ENCODE data around the gene PPP1R12C. TPM values are rescaled to one million over a fixed set of nuclear protein-coding genes. Genes with fewer than 3 reads are reported as not detected.
A peak's percentile ranks its signal among the peaks of the same experiment; 100 is the strongest.
"Not testable (repeated sequence)": the region's sequence is repeated elsewhere in the genome, so short reads cannot be mapped to it uniquely, and the experiment has no call there.

The PPP1R12C gene
- total RNA-seq, 5 donors from 2014 or later (not counting 1 experiment from before 2014, with no cell fraction given) = 129 to 197 (median 173) TPM

- no peak overlapping the region for H3K27ac ChIP-seq (ENCODE audit: low read length)
- H3K36me3 Mint-ChIP-seq = peaks cover 14% of the 10 kb centered on the region
- WGBS (ENCODE audit: insufficient coverage) = 75% methylated on average over 1 of the region's 3 CpGs
- H3K4me1 Mint-ChIP-seq = peaks cover 15 to 23% (median 22%) of the 10 kb centered on the region in 3 donors
- H3K27me3 Mint-ChIP-seq = peaks cover 23 to 29% of the 10 kb centered on the region in 2 donors
- H3K9me3 ChIP-seq = no peaks in the 10 kb centered on the region
- DNase-seq = no peak
- H3K27ac Mint-ChIP-seq = peak overlapping the region in 1 of 2 donors; percentile 27
- no peaks in the 10 kb centered on the region for H3K9me3 Mint-ChIP-seq
- ATAC-seq (replicated peaks in 1 of 4) = no peak
- H3K27me3 ChIP-seq (replicated peaks in 1 of 2; ENCODE audit: control insufficient read depth in 2 of 2, extremely low read depth in 1 of 2, insufficient read depth in 2 of 2, low read length in 1 of 2) = peaks cover 0 to 34% of the 10 kb centered on the region in 2 experiments
- H3K36me3 ChIP-seq (ENCODE audit: control insufficient read depth in 2 of 2, extremely low read depth in 1 of 2, insufficient read depth in 1 of 2, low read length in 1 of 2) = peaks cover 3 to 8% of the 10 kb centered on the region in 2 donors
- peaks cover 0 to 20% of the 10 kb centered on the region in 2 experiments for H3K4me1 ChIP-seq (ENCODE audit: control insufficient read depth in 1 of 2, extremely low read depth in 1 of 2, insufficient read depth in 2 of 2, low read length in 2 of 2)
- peak overlapping the region in 1 of 2 donors; percentile 32 for H3K4me3 ChIP-seq (ENCODE audit: control insufficient read depth in 1 of 2, extremely low read depth in 1 of 2, low read length in 1 of 2)
- POLR2A ChIA-PET = interaction anchor here in 1 of 2 donors (1.0 kb wide), 1 partner anchor 615 kb away, joined by 3 read pairs; no protein-coding TSS in a partner anchor
- CTCF ChIA-PET = interaction anchor here in 1 of 2 donors (0.7 to 1.1 kb wide), 3 partner anchors 9 to 563 kb away, joined by 3 to 4 read pairs (median 4); no protein-coding TSS in a partner anchor
- peak overlapping the region; percentile 77 to 82 (median 80) for H3K4me3 Mint-ChIP-seq
Observed at GRCh38 chr19:55063492-55063843, 54.0 kb downstream of the PPP1R12C start.

GRCh38 chr19:55062735-55063491 lies 54.5 kb downstream of the PPP1R12C start, which contains the start of gene RDH13:
RDH13 (minus strand) TSS chr19:55063148; CDS start chr19:55063032, 116 bp downstream.
- peaks cover 15 to 26% (median 22%) of the 10 kb centered on the region in 3 donors for H3K4me1 Mint-ChIP-seq
- WGBS (ENCODE audit: insufficient coverage) = under 1% methylated on average over 59 of the region's 70 CpGs
- H3K36me3 Mint-ChIP-seq = peaks cover 17% of the 10 kb centered on the region
- ATAC-seq (replicated peaks in 1 of 4) (peak; percentile 98 to 99 (median 99)), DNase-seq (peak; percentile 90 to 100 (median 98))
- H3K4me3 Mint-ChIP-seq = peak within 1 kb of the TSS; percentile 77 to 82 (median 80)
- POLR2A ChIA-PET = interaction anchor here in 1 of 2 donors (1.0 kb wide), 1 partner anchor 614 kb away, joined by 3 read pairs; no protein-coding TSS in a partner anchor
- Histone ChIP-seq H3K27me3 (replicated peaks in 1 of 2; ENCODE audit: control insufficient read depth in 2 of 2, extremely low read depth in 1 of 2, insufficient read depth in 2 of 2, low read length in 1 of 2) (peaks cover 0 to 30% of the 10 kb centered on the region in 2 experiments), H3K4me1 (ENCODE audit: control insufficient read depth in 1 of 2, extremely low read depth in 1 of 2, insufficient read depth in 2 of 2, low read length in 2 of 2) (peaks cover 0 to 20% of the 10 kb centered on the region in 2 experiments), H3K4me3 (ENCODE audit: control insufficient read depth in 1 of 2, extremely low read depth in 1 of 2, low read length in 1 of 2) (peak within 1 kb of the TSS; percentile 53 to 62), H3K9me3 (no peaks in the 10 kb centered on the region), H3K36me3 (ENCODE audit: control insufficient read depth in 2 of 2, extremely low read depth in 1 of 2, insufficient read depth in 1 of 2, low read length in 1 of 2) (peaks cover 3 to 11% of the 10 kb centered on the region in 2 donors), H3K27ac (ENCODE audit: low read length) (no peak within 1 kb of the TSS)
- CTCF ChIA-PET = interaction anchor here (0.5 to 1.1 kb wide), 4 partner anchors 8 to 584 kb away, joined by 3 to 5 read pairs (median 4); no protein-coding TSS in a partner anchor
- no peaks in the 10 kb centered on the region for H3K9me3 Mint-ChIP-seq
- peaks cover 20 to 23% of the 10 kb centered on the region in 2 donors for H3K27me3 Mint-ChIP-seq
- peak within 1 kb of the TSS; percentile 27 to 44 for H3K27ac Mint-ChIP-seq

- H3K27ac ChIP-seq (ENCODE audit: low read length); CTCF ChIA-PET; H3K27me3 ChIP-seq (replicated peaks in 1 of 2; ENCODE audit: control insufficient read depth in 2 of 2, extremely low read depth in 1 of 2, insufficient read depth in 2 of 2, low read length in 1 of 2); H3K9me3 ChIP-seq; H3K4me3 ChIP-seq (ENCODE audit: control insufficient read depth in 1 of 2, extremely low read depth in 1 of 2, low read length in 1 of 2); ATAC-seq (replicated peaks in 1 of 4); H3K27ac Mint-ChIP-seq; H3K9me3 Mint-ChIP-seq; H3K27me3 Mint-ChIP-seq; H3K4me3 Mint-ChIP-seq; POLR2A ChIA-PET; DNase-seq: not testable (repeated sequence)
- Histone ChIP-seq H3K36me3 (ENCODE audit: control insufficient read depth in 2 of 2, extremely low read depth in 1 of 2, insufficient read depth in 1 of 2, low read length in 1 of 2) (peaks cover 3 to 31% of the 10 kb centered on the region in 2 donors), H3K4me1 (ENCODE audit: control insufficient read depth in 1 of 2, extremely low read depth in 1 of 2, insufficient read depth in 2 of 2, low read length in 2 of 2) (peaks cover 0 to 20% of the 10 kb centered on the region in 2 experiments)
- H3K4me1 Mint-ChIP-seq = peaks cover 15 to 26% (median 22%) of the 10 kb centered on the region in 3 donors
- WGBS (ENCODE audit: insufficient coverage) = no CpG with 5 or more reads among the region's 9 CpGs
- H3K36me3 Mint-ChIP-seq = peaks cover 30% of the 10 kb centered on the region
Observed at GRCh38 chr19:55060287-55060686, 57.1 kb downstream of the PPP1R12C start.

- ChIA-PET CTCF (no interaction called here), POLR2A (no interaction called here)
- Mint-ChIP-seq H3K9me3 (no peaks in the 10 kb centered on the region), H3K27ac (no peak overlapping the region), H3K4me3 (no peak overlapping the region), H3K4me1 (peaks cover 15 to 26% (median 22%) of the 10 kb centered on the region in 3 donors), H3K27me3 (no peaks in the 10 kb centered on the region), H3K36me3 (peaks cover 36% of the 10 kb centered on the region)
- Histone ChIP-seq H3K27ac (ENCODE audit: low read length) (no peak overlapping the region), H3K27me3 (replicated peaks in 1 of 2; ENCODE audit: control insufficient read depth in 2 of 2, extremely low read depth in 1 of 2, insufficient read depth in 2 of 2, low read length in 1 of 2) (peaks cover 0 to under 1% of the 10 kb centered on the region in 2 experiments), H3K36me3 (ENCODE audit: control insufficient read depth in 2 of 2, extremely low read depth in 1 of 2, insufficient read depth in 1 of 2, low read length in 1 of 2) (peaks cover 3 to 38% of the 10 kb centered on the region in 2 donors), H3K4me3 (ENCODE audit: control insufficient read depth in 1 of 2, extremely low read depth in 1 of 2, low read length in 1 of 2) (no peak overlapping the region), H3K9me3 (no peaks in the 10 kb centered on the region), H3K4me1 (ENCODE audit: control insufficient read depth in 1 of 2, extremely low read depth in 1 of 2, insufficient read depth in 2 of 2, low read length in 2 of 2) (peaks cover 0 to 20% of the 10 kb centered on the region in 2 experiments)
- DNase-seq (no peak), ATAC-seq (replicated peaks in 1 of 4) (no peak)
- 98% methylated on average over 9 of the region's 23 CpGs for WGBS (ENCODE audit: insufficient coverage)
Observed at GRCh38 chr19:55058781-55059610, 58.4 kb downstream of the PPP1R12C start.

- Histone ChIP-seq H3K4me1 (ENCODE audit: control insufficient read depth in 1 of 2, extremely low read depth in 1 of 2, insufficient read depth in 2 of 2, low read length in 2 of 2) (peaks cover 0 to 7% of the 10 kb centered on the region in 2 experiments), H3K9me3 (no peaks in the 10 kb centered on the region), H3K4me3 (ENCODE audit: control insufficient read depth in 1 of 2, extremely low read depth in 1 of 2, low read length in 1 of 2) (no peak overlapping the region), H3K27ac (ENCODE audit: low read length) (no peak overlapping the region), H3K36me3 (ENCODE audit: control insufficient read depth in 2 of 2, extremely low read depth in 1 of 2, insufficient read depth in 1 of 2, low read length in 1 of 2) (peaks cover 3 to 48% of the 10 kb centered on the region in 2 donors), H3K27me3 (replicated peaks in 1 of 2; ENCODE audit: control insufficient read depth in 2 of 2, extremely low read depth in 1 of 2, insufficient read depth in 2 of 2, low read length in 1 of 2) (no peaks in the 10 kb centered on the region)
- Mint-ChIP-seq H3K36me3 (peaks cover 44% of the 10 kb centered on the region), H3K27ac (no peak overlapping the region), H3K9me3 (no peaks in the 10 kb centered on the region), H3K4me1 (peaks cover 6 to 16% (median 12%) of the 10 kb centered on the region in 3 donors), H3K4me3 (no peak overlapping the region), H3K27me3 (no peaks in the 10 kb centered on the region)
- WGBS (ENCODE audit: insufficient coverage) = 83% methylated on average over 1 of the region's 9 CpGs
- ATAC-seq (replicated peaks in 1 of 4) (no peak), DNase-seq (no peak)
- POLR2A ChIA-PET = no interaction called here
- CTCF ChIA-PET = no interaction called here
Observed at GRCh38 chr19:55056827-55057226, 60.6 kb downstream of the PPP1R12C start.

DNA sequence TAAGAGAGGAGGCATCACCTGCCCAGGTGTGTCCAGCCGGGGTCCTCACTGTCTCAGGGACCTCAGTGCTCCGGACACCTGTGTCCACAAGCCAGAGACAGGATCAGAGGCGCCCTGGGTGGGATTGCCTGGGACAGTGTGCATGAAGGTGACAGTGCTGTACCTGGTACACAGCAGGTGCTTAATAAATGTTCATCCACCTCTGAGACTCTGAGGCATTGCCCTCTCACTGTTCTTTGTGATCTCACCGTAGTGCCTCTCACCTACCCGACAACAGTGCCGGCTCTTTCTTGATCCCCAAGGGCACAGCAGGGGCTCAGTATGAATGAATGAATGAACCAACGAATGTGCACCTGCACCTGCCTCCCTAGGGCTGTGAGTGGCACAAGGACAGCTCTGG lies 63.7 kb downstream of the PPP1R12C start:
- ChIA-PET POLR2A (no interaction called here), CTCF (interaction anchor here in 1 of 2 donors (1.3 kb wide), 1 partner anchor 9 kb away, joined by 4 read pairs; the partner anchor contains the start of gene RDH13)
- H3K36me3 Mint-ChIP-seq = peaks cover 39% of the 10 kb centered on the region
- no peaks in the 10 kb centered on the region for H3K27me3 Mint-ChIP-seq
- Histone ChIP-seq H3K27me3 (replicated peaks in 1 of 2; ENCODE audit: control insufficient read depth in 2 of 2, extremely low read depth in 1 of 2, insufficient read depth in 2 of 2, low read length in 1 of 2) (no peaks in the 10 kb centered on the region), H3K36me3 (ENCODE audit: control insufficient read depth in 2 of 2, extremely low read depth in 1 of 2, insufficient read depth in 1 of 2, low read length in 1 of 2) (peaks cover 0 to 60% of the 10 kb centered on the region in 2 donors), H3K4me1 (ENCODE audit: control insufficient read depth in 1 of 2, extremely low read depth in 1 of 2, insufficient read depth in 2 of 2, low read length in 2 of 2) (no peaks in the 10 kb centered on the region), H3K4me3 (ENCODE audit: control insufficient read depth in 1 of 2, extremely low read depth in 1 of 2, low read length in 1 of 2) (no peak overlapping the region), H3K27ac (ENCODE audit: low read length) (no peak overlapping the region), H3K9me3 (no peaks in the 10 kb centered on the region)
- no peak overlapping the region for H3K27ac Mint-ChIP-seq
- H3K9me3 Mint-ChIP-seq = no peaks in the 10 kb centered on the region
- H3K4me3 Mint-ChIP-seq = no peak overlapping the region
- peaks cover 0 to 3% (median 0%) of the 10 kb centered on the region in 3 donors for H3K4me1 Mint-ChIP-seq
- no peak for DNase-seq
- no peak for ATAC-seq (replicated peaks in 1 of 4)
- WGBS (ENCODE audit: insufficient coverage) = 97% methylated on average over 7 of the region's 7 CpGs

Data from T-cell (primary cell).